Neuron (in vitro differentiated cells): ENCODE measurements around the gene GREB1L.

Experiments used
- H2AFZ ChIP-seq: one replicate; pipeline ENCODE4 v1.6.1; 2013; ENCODE audit warnings: low read depth, mild to moderate bottlenecking, inconsistent platforms, low read length, moderate library complexity
- H3K27me3 ChIP-seq: one replicate; pipeline ENCODE4 v1.6.1; 2013; ENCODE audit warnings: low read length; ENCODE audit not compliant: insufficient read depth
- H3K36me3 ChIP-seq: one replicate; pipeline ENCODE4 v1.6.1; 2013; ENCODE audit warnings: low read length; ENCODE audit not compliant: insufficient read depth
- H3K4me1 ChIP-seq: one replicate; pipeline ENCODE4 v1.6.1; 2013; ENCODE audit warnings: low read length; ENCODE audit not compliant: insufficient read depth
- H3K4me3 ChIP-seq: 2 replicates; pipeline ENCODE4 v1.5.1; 2013; ENCODE audit warnings: mild to moderate bottlenecking, low read length, moderate library complexity
- H3K9me3 ChIP-seq: one replicate; pipeline ENCODE4 v1.6.1; 2013; ENCODE audit warnings: low read length

GREB1L gene

GRCh38 chr18:21321711-21322110 lies 79.7 kb downstream of the GREB1L start:
- Histone ChIP-seq H3K4me3 (no peak overlapping the region), H3K27me3 (no peaks in the 10 kb centered on the region), H3K9me3 (peaks cover 10% of the 10 kb centered on the region), H3K4me1 (no peaks in the 10 kb centered on the region), H2AFZ (no peak overlapping the region), H3K36me3 (peaks cover 7% of the 10 kb centered on the region)

GRCh38 chr18:21327101-21327500 lies 85.1 kb downstream of the GREB1L start:
- Histone ChIP-seq H3K27me3 (no peaks in the 10 kb centered on the region), H3K4me1 (peaks cover 28% of the 10 kb centered on the region), H2AFZ (no peak overlapping the region), H3K36me3 (no peaks in the 10 kb centered on the region), H3K4me3 (no peak overlapping the region), H3K9me3 (no peaks in the 10 kb centered on the region)

- H3K4me3 ChIP-seq, result no peak overlapping the region
Observed at GRCh38 chr18:21330122-21330701, 88.2 kb downstream of the GREB1L start.

DNA sequence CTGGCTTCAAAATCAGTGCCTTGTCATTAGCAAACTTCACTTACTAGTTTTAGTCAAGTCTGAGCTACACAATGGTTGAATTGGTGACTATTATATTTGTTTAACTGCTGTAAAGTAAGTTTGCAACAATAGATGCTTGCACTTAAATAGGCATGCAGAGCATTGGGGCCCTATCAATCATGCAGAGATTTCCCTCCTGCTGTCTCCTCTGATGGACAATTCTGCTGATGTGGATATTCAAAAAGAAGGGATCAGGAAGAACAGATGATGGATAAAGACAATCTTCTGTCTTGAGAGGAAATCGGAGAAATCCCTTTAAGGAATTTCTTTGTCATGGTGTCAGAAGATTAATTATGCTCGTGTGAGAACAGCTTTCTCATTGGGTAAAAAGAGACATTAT lies 89.0 kb downstream of the GREB1L start:
- Histone ChIP-seq H3K4me3 (peak overlapping the region; percentile 11), H3K27me3 (no peaks in the 10 kb centered on the region), H3K4me1 (peaks cover 32% of the 10 kb centered on the region), H3K36me3 (no peaks in the 10 kb centered on the region), H2AFZ (no peak overlapping the region), H3K9me3 (no peaks in the 10 kb centered on the region)

More at GRCh38 chr18:21330122-21330701, 88.2 kb downstream of the GREB1L start:
- H3K27me3 ChIP-seq, result no peaks in the 10 kb centered on the region
- no peaks in the 10 kb centered on the region for H3K9me3 ChIP-seq
- H3K4me1 ChIP-seq, result peaks cover 32% of the 10 kb centered on the region
- H3K36me3 ChIP-seq, result no peaks in the 10 kb centered on the region
- no peak overlapping the region for H2AFZ ChIP-seq

- no peak overlapping the region for H3K4me3 ChIP-seq
- H2AFZ ChIP-seq, result no peak overlapping the region
- H3K36me3 ChIP-seq, result peaks cover 3% of the 10 kb centered on the region
- H3K9me3 ChIP-seq, result peaks cover 3% of the 10 kb centered on the region
- no peaks in the 10 kb centered on the region for H3K27me3 ChIP-seq
- H3K4me1 ChIP-seq, result peaks cover 14% of the 10 kb centered on the region
Observed at GRCh38 chr18:21335927-21336488, 94.0 kb downstream of the GREB1L start.

- peaks cover 3% of the 10 kb centered on the region for H3K36me3 ChIP-seq
- H3K4me1 ChIP-seq, result peaks cover 7% of the 10 kb centered on the region
- peaks cover 3% of the 10 kb centered on the region for H3K9me3 ChIP-seq
Observed at GRCh38 chr18:21336846-21337245, 94.8 kb downstream of the GREB1L start.

DNA sequence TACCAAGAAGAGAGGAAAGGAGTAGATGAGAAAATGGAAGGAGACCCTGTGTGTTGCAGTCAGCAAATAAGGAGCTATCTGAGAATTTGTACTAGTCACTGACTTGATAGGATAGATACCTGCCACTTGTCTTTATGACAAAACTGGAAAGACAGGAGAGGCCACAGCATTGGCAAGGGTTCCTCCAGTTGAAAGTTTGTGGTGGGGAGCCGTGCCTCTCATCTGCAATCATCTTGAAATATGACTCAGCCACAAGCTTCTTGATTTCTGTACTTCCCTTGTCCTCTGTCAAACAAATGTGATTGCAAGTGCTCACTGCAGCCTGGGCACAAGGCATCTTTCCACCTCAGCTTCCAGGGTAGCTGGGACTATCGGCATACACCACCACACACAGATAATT lies 99.1 kb downstream of the GREB1L start:
- Histone ChIP-seq H3K36me3 (peaks cover 5% of the 10 kb centered on the region), H3K27me3 (no peaks in the 10 kb centered on the region), H3K4me1 (peaks cover 9% of the 10 kb centered on the region), H3K4me3 (no peak overlapping the region), H3K9me3 (peaks cover 3% of the 10 kb centered on the region), H2AFZ (no peak overlapping the region)

More at GRCh38 chr18:21336846-21337245, 94.8 kb downstream of the GREB1L start:
- Histone ChIP-seq H3K4me3 (no peak overlapping the region), H3K27me3 (no peaks in the 10 kb centered on the region), H2AFZ (no peak overlapping the region)

DNA sequence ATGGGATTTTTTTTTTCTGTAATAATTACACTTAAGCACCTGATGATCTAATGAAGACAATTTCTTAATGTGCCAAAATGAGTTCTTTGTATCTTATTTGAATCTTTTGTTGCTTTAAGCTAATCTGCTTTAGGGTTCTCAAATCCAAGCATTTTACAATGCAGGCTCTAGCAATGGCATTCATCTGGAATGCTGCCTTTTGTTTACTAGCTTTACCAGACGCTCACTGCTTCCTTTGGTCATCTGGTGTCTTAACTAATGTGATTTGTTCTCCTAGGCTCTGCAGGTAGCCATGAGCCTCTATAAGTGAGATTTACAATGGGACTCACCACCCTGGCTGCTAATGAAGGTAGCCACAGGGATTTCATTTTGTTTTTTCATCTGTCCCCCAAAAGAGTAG lies 100.3 kb downstream of the GREB1L start:
- Histone ChIP-seq H3K4me1 (peaks cover 9% of the 10 kb centered on the region), H2AFZ (no peak overlapping the region), H3K36me3 (peaks cover 3% of the 10 kb centered on the region), H3K9me3 (peaks cover 1% of the 10 kb centered on the region), H3K4me3 (no peak overlapping the region), H3K27me3 (no peaks in the 10 kb centered on the region)

DNA sequence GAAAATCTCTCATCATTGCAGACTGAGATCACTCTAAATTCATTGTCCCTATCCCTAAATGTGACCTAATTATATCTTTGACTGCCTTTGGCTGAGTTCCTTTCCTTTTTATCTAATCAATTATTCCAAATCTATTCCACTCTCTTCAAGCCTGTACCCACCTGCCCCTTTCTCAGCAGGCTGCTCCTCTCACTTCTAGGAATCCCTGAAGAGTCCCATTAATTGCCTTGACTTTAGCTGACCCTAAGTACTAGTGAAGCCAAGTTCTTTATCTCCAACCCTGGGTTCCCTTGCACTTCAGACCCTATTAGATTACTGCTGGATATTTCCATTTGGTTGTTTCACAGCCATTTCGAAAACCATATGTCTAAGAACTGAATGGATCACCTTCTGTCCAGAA lies 102.8 kb downstream of the GREB1L start:
- peaks cover 9% of the 10 kb centered on the region for H3K4me1 ChIP-seq
- H3K9me3 ChIP-seq, result peaks cover 6% of the 10 kb centered on the region
- H3K4me3 ChIP-seq, result no peak overlapping the region
- peaks cover 2% of the 10 kb centered on the region for H3K36me3 ChIP-seq
- no peak overlapping the region for H2AFZ ChIP-seq
- no peaks in the 10 kb centered on the region for H3K27me3 ChIP-seq

- Histone ChIP-seq H2AFZ (no peak overlapping the region), H3K4me1 (peaks cover 9% of the 10 kb centered on the region), H3K36me3 (peaks cover 2% of the 10 kb centered on the region), H3K27me3 (no peaks in the 10 kb centered on the region), H3K4me3 (no peak overlapping the region), H3K9me3 (peaks cover 7% of the 10 kb centered on the region)
Observed at GRCh38 chr18:21345840-21346239, 103.8 kb downstream of the GREB1L start.

GRCh38 chr18:21359746-21360145 lies 117.7 kb downstream of the GREB1L start:
- Histone ChIP-seq H3K4me1 (peaks cover 36% of the 10 kb centered on the region), H3K4me3 (no peak overlapping the region), H2AFZ (no peak overlapping the region), H3K27me3 (no peaks in the 10 kb centered on the region), H3K9me3 (peaks cover 2% of the 10 kb centered on the region), H3K36me3 (peaks cover 2% of the 10 kb centered on the region)

DNA sequence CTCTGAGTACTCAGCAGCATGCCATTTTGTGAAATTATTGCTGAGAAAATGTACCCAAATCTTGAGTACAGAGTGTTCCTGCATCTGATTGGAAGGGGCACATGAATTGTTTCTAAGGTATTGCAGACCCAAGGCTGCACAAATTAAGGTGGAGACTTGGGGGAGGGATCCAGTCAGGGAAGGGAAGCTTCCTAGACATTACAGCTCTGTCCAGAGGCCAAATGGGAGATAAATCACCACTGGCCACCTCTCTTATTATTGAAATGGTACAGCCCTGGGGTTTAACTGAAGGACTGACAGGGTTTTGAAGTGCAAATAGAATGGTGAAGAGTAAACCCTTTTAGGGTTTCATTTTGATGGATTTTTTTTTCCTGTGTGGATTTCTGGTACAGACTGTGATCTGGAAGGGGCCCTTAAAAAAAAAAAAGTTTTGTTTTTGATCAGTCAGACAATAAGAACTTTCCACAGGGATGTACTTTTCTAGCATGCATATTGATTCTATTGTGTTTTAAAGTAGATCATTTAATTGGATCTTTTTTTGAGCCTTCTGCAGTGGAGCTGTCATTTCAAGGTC lies 119.4 kb downstream of the GREB1L start:
- Histone ChIP-seq H3K4me1 (peaks cover 50% of the 10 kb centered on the region), H3K36me3 (peaks cover 2% of the 10 kb centered on the region), H3K9me3 (peaks cover 2% of the 10 kb centered on the region), H3K27me3 (no peaks in the 10 kb centered on the region), H3K4me3 (peak overlapping the region; percentile 57), H2AFZ (no peak overlapping the region)

GRCh38 chr18:21362831-21363230 lies 120.8 kb downstream of the GREB1L start:
- no peaks in the 10 kb centered on the region for H3K9me3 ChIP-seq
- H3K4me1 ChIP-seq, result peaks cover 64% of the 10 kb centered on the region
- peak overlapping the region; percentile 57 for H3K4me3 ChIP-seq
- H3K36me3 ChIP-seq, result no peaks in the 10 kb centered on the region
- no peak overlapping the region for H2AFZ ChIP-seq
- no peaks in the 10 kb centered on the region for H3K27me3 ChIP-seq
